SH-SY5Y (cell line): ENCODE results near the gene DUSP11.

Experiments used
- GATA2 ChIP-seq: IDR thresholded peaks from 2 replicates; pipeline ENCODE4 v1.6.1; 2011; ENCODE audit warnings: mild to moderate bottlenecking, low read depth, low read length
- GATA3 ChIP-seq: IDR thresholded peaks from 2 replicates; pipeline ENCODE4 v1.6.1; 2011; ENCODE audit warnings: low read depth, mild to moderate bottlenecking, low read length, moderate library complexity

DNA sequence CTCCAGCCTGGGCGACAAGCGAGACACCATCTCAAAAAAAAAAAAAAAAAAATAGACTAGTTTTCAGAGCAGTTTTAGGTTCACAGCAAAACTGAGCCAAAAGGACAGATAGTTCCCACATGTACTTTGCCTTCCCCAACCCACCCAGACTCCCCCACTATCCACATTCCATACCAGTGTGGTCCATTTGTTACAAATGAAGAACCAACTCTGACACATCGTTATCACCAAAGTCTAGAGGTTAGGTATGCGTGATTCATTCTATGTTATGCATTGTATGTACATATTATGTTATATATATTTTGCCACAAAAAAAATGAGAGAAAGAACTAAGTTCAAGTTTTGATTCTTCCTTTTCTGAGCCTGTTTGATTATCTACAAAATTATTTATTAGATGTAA lies 3.5 kb downstream of the DUSP11 start:
- TF ChIP-seq GATA2 (no peak), GATA3 (no peak)
